ENCODE results near the gene CACNG3. TPM values are rescaled to one million over a fixed set of nuclear protein-coding genes. Genes with fewer than 3 reads are reported as not detected.
"Not testable (repeated sequence)": the region's sequence is repeated elsewhere in the genome, so short reads cannot be mapped to it uniquely, and the experiment has no call there.

Gene CACNG3
- total RNA-seq, 1 donor from 2014 or later, result not detected

- no peak for TF ChIP-seq CTCF (IDR thresholded peaks at IDR 0.05; ENCODE audit: unreplicated experiment)
- DNase-seq (ENCODE audit: low spot score in 2 of 2, unreplicated experiment in 2 of 2), result no peak
- Mint-ChIP-seq H3K4me3 (no peak overlapping the region), H3K9me3 (peaks cover 18% of the 10 kb centered on the region), H3K4me1 (no peaks in the 10 kb centered on the region), H3K27me3 (ENCODE audit: low read depth) (peaks cover 2% of the 10 kb centered on the region), H3K27ac (no peak overlapping the region), H3K36me3 (no peaks in the 10 kb centered on the region)
Measured at GRCh38 chr16:24235806-24236205, 20.3 kb upstream of the CACNG3 start.

GRCh38 chr16:24238846-24239245 is 17.3 kb upstream of the CACNG3 start:
- H3K9me3 Mint-ChIP-seq, result peaks cover 18% of the 10 kb centered on the region
- peaks cover 10% of the 10 kb centered on the region for H3K27me3 Mint-ChIP-seq (ENCODE audit: low read depth)
- DNase-seq (ENCODE audit: low spot score in 2 of 2, unreplicated experiment in 2 of 2); H3K4me3 Mint-ChIP-seq; H3K27ac Mint-ChIP-seq; H3K4me1 Mint-ChIP-seq; H3K36me3 Mint-ChIP-seq: not testable (repeated sequence)

- H3K4me1 Mint-ChIP-seq, result no peaks in the 10 kb centered on the region
- no peak overlapping the region for H3K27ac Mint-ChIP-seq
- no peaks in the 10 kb centered on the region for H3K9me3 Mint-ChIP-seq
- TF ChIP-seq CTCF (IDR thresholded peaks at IDR 0.05; ENCODE audit: unreplicated experiment), result no peak
- no peak overlapping the region for H3K4me3 Mint-ChIP-seq
- DNase-seq (ENCODE audit: low spot score in 2 of 2, unreplicated experiment in 2 of 2), result no peak
- H3K36me3 Mint-ChIP-seq, result no peaks in the 10 kb centered on the region
- H3K27me3 Mint-ChIP-seq (ENCODE audit: low read depth), result peaks cover 58% of the 10 kb centered on the region
Measured at GRCh38 chr16:24246911-24247607, 9.1 kb upstream of the CACNG3 start.

- peak in 1 of 2 experiments; percentile 38 for DNase-seq (ENCODE audit: low spot score in 2 of 2, unreplicated experiment in 2 of 2)
- Mint-ChIP-seq H3K4me1 (no peaks in the 10 kb centered on the region), H3K4me3 (no peak overlapping the region), H3K36me3 (no peaks in the 10 kb centered on the region), H3K27me3 (ENCODE audit: low read depth) (peaks cover 83% of the 10 kb centered on the region), H3K9me3 (no peaks in the 10 kb centered on the region), H3K27ac (no peak overlapping the region)
- peak; percentile 79 for TF ChIP-seq CTCF (IDR thresholded peaks at IDR 0.05; ENCODE audit: unreplicated experiment)
Measured at GRCh38 chr16:24253192-24253591, 2.9 kb upstream of the CACNG3 start.

- no peak for DNase-seq (ENCODE audit: low spot score in 2 of 2, unreplicated experiment in 2 of 2)
- H3K27ac Mint-ChIP-seq, result no peak overlapping the region
- no peak for TF ChIP-seq CTCF (IDR thresholded peaks at IDR 0.05; ENCODE audit: unreplicated experiment)
- no peaks in the 10 kb centered on the region for H3K4me1 Mint-ChIP-seq
- no peaks in the 10 kb centered on the region for H3K36me3 Mint-ChIP-seq
- no peak overlapping the region for H3K4me3 Mint-ChIP-seq
- H3K27me3 Mint-ChIP-seq (ENCODE audit: low read depth), result peaks cover 88% of the 10 kb centered on the region
- H3K9me3 Mint-ChIP-seq, result no peaks in the 10 kb centered on the region
Measured at GRCh38 chr16:24257958-24258357, 1.8 kb downstream of the CACNG3 start.

GRCh38 chr16:24258791-24259190 is 2.7 kb downstream of the CACNG3 start:
- Mint-ChIP-seq H3K4me3 (no peak overlapping the region), H3K4me1 (no peaks in the 10 kb centered on the region), H3K36me3 (no peaks in the 10 kb centered on the region), H3K27me3 (ENCODE audit: low read depth) (peaks cover 83% of the 10 kb centered on the region), H3K27ac (no peak overlapping the region), H3K9me3 (no peaks in the 10 kb centered on the region)
- no peak for TF ChIP-seq CTCF (IDR thresholded peaks at IDR 0.05; ENCODE audit: unreplicated experiment)
- DNase-seq (ENCODE audit: low spot score in 2 of 2, unreplicated experiment in 2 of 2), result no peak
